ENCODE data around the gene WDR6. TPM values are rescaled to one million over a fixed set of nuclear protein-coding genes. Genes with fewer than 3 reads are reported as not detected.
"Not testable (repeated sequence)": the region's sequence is repeated elsewhere in the genome, so short reads cannot be mapped to it uniquely, and the experiment has no call there.

Gene WDR6
- total RNA-seq, 1 donor from 2014 or later: 409 TPM

GRCh38 chr3:49007771-49008528, 759 bp downstream of the WDR6 start:
- no peaks in the 10 kb centered on the region for H3K27me3 Mint-ChIP-seq (ENCODE audit: low read depth)
- H3K36me3 Mint-ChIP-seq: no peaks in the 10 kb centered on the region
- no peak for TF ChIP-seq CTCF (IDR thresholded peaks at IDR 0.05; ENCODE audit: unreplicated experiment)
- peak overlapping the region; percentile 100 for H3K27ac Mint-ChIP-seq
- H3K4me1 Mint-ChIP-seq: peaks cover 22% of the 10 kb centered on the region
- peak overlapping the region; percentile 97 for H3K4me3 Mint-ChIP-seq
- peak; percentile 79 to 80 for DNase-seq (ENCODE audit: low spot score in 2 of 2, unreplicated experiment in 2 of 2)
- no peaks in the 10 kb centered on the region for H3K9me3 Mint-ChIP-seq

GRCh38 chr3:49008627-49009026, 1.4 kb downstream of the WDR6 start:
- Mint-ChIP-seq H3K4me3 (peak overlapping the region; percentile 97), H3K4me1 (peaks cover 22% of the 10 kb centered on the region), H3K27ac (peak overlapping the region; percentile 100)
- H3K27me3 Mint-ChIP-seq (ENCODE audit: low read depth); DNase-seq (ENCODE audit: low spot score in 2 of 2, unreplicated experiment in 2 of 2); H3K9me3 Mint-ChIP-seq; H3K36me3 Mint-ChIP-seq: not testable (repeated sequence)

- H3K27me3 Mint-ChIP-seq (ENCODE audit: low read depth): no peaks in the 10 kb centered on the region
- H3K36me3 Mint-ChIP-seq: no peaks in the 10 kb centered on the region
- no peak for DNase-seq (ENCODE audit: low spot score in 2 of 2, unreplicated experiment in 2 of 2)
- H3K9me3 Mint-ChIP-seq: no peaks in the 10 kb centered on the region
- peaks cover 22% of the 10 kb centered on the region for H3K4me1 Mint-ChIP-seq
- peak overlapping the region; percentile 39 for H3K4me3 Mint-ChIP-seq
- peak overlapping the region; percentile 69 for H3K27ac Mint-ChIP-seq
- TF ChIP-seq CTCF (IDR thresholded peaks at IDR 0.05; ENCODE audit: unreplicated experiment): no peak
These were observed 2.2 kb downstream of the WDR6 start for GRCh38 chr3:49009396-49009795.

- DNase-seq (ENCODE audit: low spot score in 2 of 2, unreplicated experiment in 2 of 2): no peak
- Mint-ChIP-seq H3K36me3 (peaks cover 11% of the 10 kb centered on the region), H3K27ac (no peak overlapping the region), H3K4me3 (no peak overlapping the region), H3K4me1 (peaks cover 15% of the 10 kb centered on the region), H3K9me3 (no peaks in the 10 kb centered on the region), H3K27me3 (ENCODE audit: low read depth) (no peaks in the 10 kb centered on the region)
- no peak for TF ChIP-seq CTCF (IDR thresholded peaks at IDR 0.05; ENCODE audit: unreplicated experiment)
These were observed 5.3 kb downstream of the WDR6 start for GRCh38 chr3:49012441-49013017.

GRCh38 chr3:49013113-49013737, 6.0 kb downstream of the WDR6 start:
- no peak overlapping the region for H3K4me3 Mint-ChIP-seq
- TF ChIP-seq CTCF (IDR thresholded peaks at IDR 0.05; ENCODE audit: unreplicated experiment): no peak

More at GRCh38 chr3:49013113-49013737, 6.0 kb downstream of the WDR6 start:
- peaks cover 14% of the 10 kb centered on the region for H3K4me1 Mint-ChIP-seq
- H3K27ac Mint-ChIP-seq: no peak overlapping the region
- no peaks in the 10 kb centered on the region for H3K9me3 Mint-ChIP-seq
- H3K27me3 Mint-ChIP-seq (ENCODE audit: low read depth): no peaks in the 10 kb centered on the region
- peaks cover 11% of the 10 kb centered on the region for H3K36me3 Mint-ChIP-seq
- no peak for DNase-seq (ENCODE audit: low spot score in 2 of 2, unreplicated experiment in 2 of 2)
